Spleen (tissue), 11 donors: ENCODE data around the gene MZF1. TPM values are rescaled to one million over a fixed set of nuclear protein-coding genes. Genes with fewer than 3 reads are reported as not detected.

ENCODE experiments used
- DNase-seq: peaks from one replicate; pipeline ENCODE4 v3.0.0-alpha.2; 2020
- H3K27ac ChIP-seq, 8 donors: fragments of 200-600 bp; sonication (generic) in 7 of 8; 1 replicate in 4 of 8; 2 replicates in 4 of 8; pipeline versions ENCODE4 v1.5.0 to v1.8.0; 2016 to 2021; ENCODE audit warnings: inconsistent platforms in 4 of 8, mild to moderate bottlenecking in 4 of 8, moderate library complexity in 1 of 8
- H3K27me3 ChIP-seq, 7 donors: fragments of 200-600 bp; sonication (generic) in 6 of 7; replicated peaks in 1 of 7; 1 replicate in 4 of 7; 2 replicates in 3 of 7; pipeline versions ENCODE4 v1.5.0 to v1.8.0; 2016 to 2021; ENCODE audit warnings: inconsistent platforms in 3 of 7, mild to moderate bottlenecking in 1 of 7
- H3K36me3 ChIP-seq, 6 donors: fragments of 200-600 bp; sonication (generic) in 5 of 6; 1 replicate in 4 of 6; 2 replicates in 2 of 6; pipeline versions ENCODE4 v1.5.0 to v1.8.0; 2016 to 2021; ENCODE audit warnings: inconsistent platforms in 2 of 6
- H3K4me1 ChIP-seq, 6 donors: fragments of 200-600 bp; sonication (generic) in 5 of 6; 1 replicate in 3 of 6; 2 replicates in 3 of 6; pipeline versions ENCODE4 v1.5.0 to v1.8.0; 2016 to 2021; ENCODE audit warnings: inconsistent platforms in 3 of 6
- H3K4me3 ChIP-seq, 8 donors: fragments of 200-600 bp; sonication (generic) in 7 of 8; 1 replicate in 4 of 8; 2 replicates in 4 of 8; pipeline versions ENCODE4 v1.5.0 to v1.8.0; 2016 to 2021; ENCODE audit warnings: inconsistent platforms in 4 of 8, mild to moderate bottlenecking in 4 of 8, moderate library complexity in 2 of 8
- H3K9me3 ChIP-seq, 8 donors: fragments of 200-600 bp; sonication (generic) in 7 of 8; 1 replicate in 4 of 8; 2 replicates in 4 of 8; pipeline versions ENCODE4 v1.5.0 to v1.8.0; 2016 to 2021; ENCODE audit warnings: inconsistent platforms in 4 of 8
- CTCF ChIP-seq, 11 experiments: fragments of 200-600 bp in 7 of 11; fragments of 450-650 bp in 4 of 11; sonication (generic) in 4 of 11; IDR thresholded peaks in 8 of 11; conservative IDR thresholded peaks in 3 of 11; 1 replicate in 7 of 11; 2 replicates in 4 of 11; pipeline versions ENCODE4 v1.4.0 to v1.8.0; 2016 to 2021; ENCODE audit warnings: antibody characterized with exemption in 11 of 11, inconsistent platforms in 4 of 11, mild to moderate bottlenecking in 1 of 11
- POLR2A ChIP-seq, 3 donors: fragments of 450-650 bp; IDR thresholded peaks; one replicate each; pipeline ENCODE4 v1.5.1; 2017; ENCODE audit warnings: antibody characterized with exemption in 3 of 3, mild to moderate bottlenecking in 1 of 3
- POLR2AphosphoS5 ChIP-seq, 3 donors: sonication (generic); formaldehyde crosslinking; IDR thresholded peaks; one replicate each; pipeline ENCODE4 v1.5.1; 2017; ENCODE audit warnings: antibody characterized with exemption in 3 of 3
- WGBS, 5 donors: extraction: QIAGEN DNeasy Blood & Tissue Kit in 3 of 5; methylation state at CpG; one replicate each; pipeline versions ENCODE4 v1.1.5 to v1.1.7; 2013 to 2018; 5-methylcytosine and 5-hydroxymethylcytosine counted together
- intact Hi-C: fragments of 100-400 bp; cut with DNase I; formaldehyde crosslinking; loops from one replicate; pipeline ENCODE4 v1.15.0; 2023; ENCODE audit warnings: low total_unique reads
- polyA plus RNA-seq, 3 donors: library from polyadenylated mRNA; stranded (reverse); fragments of 200-250 nt; gene quantifications; one replicate each; pipeline ENCODE4 v1.2.1, GENCODE V29; 2013
- total RNA-seq, 7 donors: library from RNA; depleted of rRNA in 3 of 7; stranded (reverse); fragments of >200 nt in 3 of 7; fragmentation: NEBNext Ultra II Directional in 4 of 7; extraction: Animal tissue kit (Norgen Biotek cat#: 25700) in 4 of 7; gene quantifications; one replicate each; pipeline versions ENCODE4 v1.1.0 to v1.2.1, GENCODE V29; 2016 to 2021
- donor health status: healthy with polysubstance abuse.
- donor health status: DM: no; HTN: no; CAD: no; lungs with moderate emphysema.
- donor health status: DM: no; HTN: no; CAD: no.
- donor health status: Bipolar disorder and iron deficiency.
- donor health status: healthy.
- donor health status: DM: no; HTN: no; CAD: no.
- donor health status: DM: yes; HTN: yes; CAD: no.

MZF1 gene
- total and polyA plus RNA-seq, 10 donors: 13.2 to 41.6 (median 35.6) TPM

GRCh38 chr19:58516964-58517833 lies 55.9 kb downstream of the MZF1 start:
- 92 to 95% (median 95%) methylated on average over 58 to 65 of the region's 65 CpGs for WGBS, 5 donors
- TF ChIP-seq POLR2A (IDR thresholded peaks at IDR 0.05) (no peak), POLR2AphosphoS5 (IDR thresholded peaks at IDR 0.05) (peak in 1 of 3 donors; percentile 36)
- H3K27ac ChIP-seq: peak overlapping the region in 1 of 8 donors; percentile 98

DNA sequence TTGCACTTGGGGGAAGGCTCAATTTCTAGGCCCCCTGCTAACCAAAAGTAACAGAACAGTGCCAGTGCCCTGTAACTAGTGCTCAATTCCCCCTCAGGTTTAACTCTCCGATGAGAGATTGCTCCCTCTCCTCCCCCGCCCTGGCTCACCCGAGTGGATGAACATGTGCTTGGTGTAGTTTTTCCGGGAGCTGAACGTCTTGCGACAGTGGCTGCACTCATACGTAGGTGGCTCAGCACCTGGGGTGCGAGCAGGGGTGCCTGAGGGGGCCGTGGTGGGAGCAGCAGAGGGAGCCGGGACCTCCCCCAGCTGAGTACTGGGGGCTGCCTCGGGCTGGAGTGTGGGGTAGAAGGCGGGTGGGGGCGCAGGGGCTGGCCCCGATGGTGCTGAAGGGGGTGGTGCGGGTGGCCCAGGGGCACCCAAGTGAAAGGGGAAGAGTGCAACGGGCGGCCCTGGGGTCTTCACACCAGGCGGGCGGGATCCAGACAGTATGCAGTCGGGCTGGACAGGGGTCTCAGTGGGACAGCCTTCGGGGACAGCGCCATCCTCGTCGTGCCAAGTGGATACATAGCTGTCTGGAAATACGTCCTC lies 56.8 kb downstream of the MZF1 start:
- no peak for DNase-seq
- H3K36me3 ChIP-seq: peaks cover 3 to 29% (median 17%) of the 10 kb centered on the region in 6 donors
- no peak overlapping the region for H3K4me3 ChIP-seq
- no peak overlapping the region for H3K27ac ChIP-seq
- intact Hi-C loops: no loop called here
- no peaks in the 10 kb centered on the region for H3K9me3 ChIP-seq
- H3K4me1 ChIP-seq: peaks cover 25 to 74% (median 61%) of the 10 kb centered on the region in 6 donors
- 89 to 94% (median 92%) methylated on average over 15 to 25 of the region's 25 CpGs for WGBS, 5 donors
- H3K27me3 ChIP-seq: no peaks in the 10 kb centered on the region
- TF ChIP-seq CTCF (IDR thresholded peaks at IDR 0.05 in 8 of 11, conservative IDR thresholded peaks at IDR 0.05 in 3 of 11) (no peak), POLR2A (IDR thresholded peaks at IDR 0.05) (no peak), POLR2AphosphoS5 (IDR thresholded peaks at IDR 0.05) (no peak)

More at GRCh38 chr19:58516964-58517833, 55.9 kb downstream of the MZF1 start:
- H3K4me3 ChIP-seq: peak overlapping the region in 1 of 8 donors; percentile 85
- no peaks in the 10 kb centered on the region for H3K27me3 ChIP-seq
- DNase-seq: no peak
- intact Hi-C loops: no loop called here
- H3K36me3 ChIP-seq: peaks cover 3 to 29% (median 17%) of the 10 kb centered on the region in 6 donors
- peaks cover 25 to 74% (median 61%) of the 10 kb centered on the region in 6 donors for H3K4me1 ChIP-seq
- no peaks in the 10 kb centered on the region for H3K9me3 ChIP-seq

DNA sequence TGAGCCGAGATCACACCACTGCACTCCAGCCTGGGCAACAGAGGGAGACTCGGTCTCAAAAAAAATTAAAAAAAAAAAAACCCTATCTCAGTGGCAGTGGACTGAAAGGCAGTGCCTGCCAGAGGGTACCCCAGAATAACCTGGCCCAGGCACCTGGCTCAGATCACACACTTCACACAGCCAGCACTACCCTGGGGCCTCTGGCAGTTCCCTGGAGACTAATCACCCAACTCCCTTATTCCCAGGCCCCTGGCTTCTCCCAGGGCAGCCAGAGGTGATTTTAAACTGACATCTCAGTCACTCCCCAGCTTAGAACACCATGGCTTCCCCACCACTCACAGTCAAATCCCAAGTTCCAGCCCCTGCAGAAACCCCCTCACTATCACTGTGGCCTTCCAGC lies 57.9 kb downstream of the MZF1 start:
- H3K4me1 ChIP-seq: peaks cover 22 to 69% (median 57%) of the 10 kb centered on the region in 6 donors
- intact Hi-C loops: no loop called here
- no peak overlapping the region for H3K4me3 ChIP-seq
- TF ChIP-seq POLR2AphosphoS5 (IDR thresholded peaks at IDR 0.05) (no peak), CTCF (IDR thresholded peaks at IDR 0.05 in 8 of 11, conservative IDR thresholded peaks at IDR 0.05 in 3 of 11) (no peak), POLR2A (IDR thresholded peaks at IDR 0.05) (no peak)
- 87 to 94% (median 93%) methylated on average over 2 of the region's 2 CpGs for WGBS, 5 donors
- H3K36me3 ChIP-seq: peaks cover 3 to 34% (median 17%) of the 10 kb centered on the region in 6 donors
- no peak overlapping the region for H3K27ac ChIP-seq
- no peaks in the 10 kb centered on the region for H3K27me3 ChIP-seq
- no peak for DNase-seq
- H3K9me3 ChIP-seq: no peaks in the 10 kb centered on the region

DNA sequence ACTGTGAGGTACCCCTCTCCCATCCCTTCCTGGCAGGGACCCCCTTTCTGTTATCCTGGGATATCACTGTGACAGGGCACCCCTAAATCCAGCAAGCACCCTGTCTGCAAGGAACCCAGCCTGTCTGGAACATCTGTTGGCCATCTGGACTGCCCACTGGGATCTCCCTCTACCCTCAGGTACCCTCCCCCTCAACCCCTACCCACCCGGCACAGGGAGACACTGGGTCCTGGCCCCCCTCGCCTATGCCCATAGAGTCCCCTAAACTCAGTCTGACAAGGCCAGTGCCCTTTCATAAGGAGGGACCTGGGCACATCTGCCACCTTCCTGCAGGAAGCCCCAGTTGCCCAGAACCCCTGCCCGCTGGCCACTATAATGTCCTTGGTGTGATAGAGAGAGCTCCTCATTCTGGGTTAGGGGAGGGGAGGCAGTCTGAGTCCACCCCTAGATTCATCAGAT lies 58.5 kb downstream of the MZF1 start:
- Histone ChIP-seq H3K4me3 (peak overlapping the region; percentile 21 to 74 (median 40)), H3K4me1 (peaks cover 22 to 63% (median 54%) of the 10 kb centered on the region in 6 donors), H3K36me3 (peaks cover 3 to 34% (median 17%) of the 10 kb centered on the region in 6 donors), H3K27me3 (no peaks in the 10 kb centered on the region), H3K9me3 (no peaks in the 10 kb centered on the region), H3K27ac (peak overlapping the region in 4 of 8 donors; percentile 55 to 77 (median 70))
- DNase-seq: no peak
- TF ChIP-seq POLR2AphosphoS5 (IDR thresholded peaks at IDR 0.05): no peak
- TF ChIP-seq CTCF (IDR thresholded peaks at IDR 0.05 in 8 of 11, conservative IDR thresholded peaks at IDR 0.05 in 3 of 11): no peak
- TF ChIP-seq POLR2A (IDR thresholded peaks at IDR 0.05): no peak
- intact Hi-C loops: no loop called here
- 56 to 72% (median 66%) methylated on average over 3 of the region's 3 CpGs for WGBS, 5 donors
